HepG2 (cell line): ENCODE measurements around the gene CNMD. TPM values are rescaled to one million over a fixed set of nuclear protein-coding genes. Genes with fewer than 3 reads are reported as not detected.
A peak's percentile ranks its signal among the peaks of the same experiment; 100 is the strongest.

Experiments
- ATAC-seq: fragments of 200-7000 bp; cut with Tn5 transposase; 3 replicates; pipeline ENCODE4 v1.9.1; 2020; ENCODE audit warnings: mild to moderate bottlenecking, moderate library complexity
- BruUV-seq: library from RNA; stranded (reverse); fragments of 400-500 nt; replicated peaks from 2 replicates; lab custom pipeline; 2021; lab: Mats Ljungman, UMichigan
- CTCF ChIA-PET: fragments of 300-600 bp; formaldehyde crosslinking; extraction: SDS; loops from one replicate; lab custom pipeline; 2021; ENCODE audit warnings: low total read pairs, inconsistent platforms, low intra/inter-chr PET ratio; lab: Yijun Ruan, JAX
- POLR2A ChIA-PET: fragments of 350-600 bp; sonication (Branson Sonifier 250); formaldehyde crosslinking; loops from one replicate; lab custom pipeline; 2020; ENCODE audit warnings: antibody characterized with exemption, inconsistent platforms; lab: Yijun Ruan, JAX
- DNase-seq: peaks from one replicate; pipeline ENCODE4 v3.0.0-alpha.2; 2015; ENCODE audit warnings: low spot score
- FAIRE-seq: peaks from 3 replicates; lab custom pipeline; 2011; peaks lifted over from hg19 to GRCh38; lab: Jason Lieb, UNC
- H2AFZ ChIP-seq: one replicate; pipeline ENCODE4 v1.6.1; 2011; ENCODE audit warnings: low read length, inconsistent platforms
- H3K27ac ChIP-seq: fragments of 300-600 bp; 3 replicates; pipeline ENCODE4 v1.8.0; 2011; ENCODE audit warnings: mixed run types, mild to moderate bottlenecking, mixed read lengths, low read length, inconsistent platforms; ENCODE audit not compliant: insufficient read depth; ENCODE audit errors: extremely low read length
- H3K27me3 ChIP-seq, 2 experiments: fragments of 200-600 bp in 1 of 2; 2 replicates in 1 of 2; 3 replicates in 1 of 2; pipeline versions ENCODE4 v1.6.0 to v1.8.0; 2011; ENCODE audit warnings: low read length in 2 of 2, mild to moderate bottlenecking in 2 of 2, moderate library complexity in 2 of 2, inconsistent platforms in 1 of 2; ENCODE audit not compliant: insufficient read depth in 2 of 2, control insufficient read depth in 1 of 2
- H3K36me3 ChIP-seq, 2 experiments: fragments of 200-600 bp in 1 of 2; replicated peaks in 1 of 2; 2 replicates in 1 of 2; 3 replicates in 1 of 2; pipeline versions ENCODE4 v1.5.1 to v1.8.0; 2011; ENCODE audit warnings: low read length in 2 of 2, inconsistent platforms in 1 of 2; ENCODE audit not compliant: insufficient read depth in 2 of 2, control insufficient read depth in 1 of 2
- H3K4me1 ChIP-seq: 2 replicates; pipeline ENCODE4 v1.5.1; 2012; ENCODE audit warnings: low read length, inconsistent platforms; ENCODE audit not compliant: insufficient read depth
- H3K4me2 ChIP-seq: 2 replicates; pipeline ENCODE4 v1.6.0; 2011; ENCODE audit warnings: low read depth, low read length, inconsistent platforms
- H3K4me3 ChIP-seq, 3 experiments: fragments of 200-600 bp in 1 of 3; sonication (generic), shearing (Covaris generic) in 1 of 3; replicated peaks in 1 of 3; 2 replicates each; pipeline ENCODE4 v1.5.1; 2011 to 2016; ENCODE audit warnings: low read length in 3 of 3, inconsistent platforms in 2 of 3, low read depth in 2 of 3, mild to moderate bottlenecking in 2 of 3, control low read depth in 1 of 3, mixed read lengths in 1 of 3; ENCODE audit not compliant: insufficient read depth in 1 of 3
- H3K79me2 ChIP-seq: one replicate; pipeline ENCODE4 v1.6.1; 2011; ENCODE audit warnings: low read length, inconsistent platforms; ENCODE audit not compliant: insufficient read depth
- H3K9ac ChIP-seq: 2 replicates; pipeline ENCODE4 v1.6.0; 2011; ENCODE audit warnings: mild to moderate bottlenecking, low read depth, low read length, inconsistent platforms; ENCODE audit not compliant: insufficient read depth
- H3K9me3 ChIP-seq: 2 replicates; pipeline ENCODE4 v1.5.1; 2012; ENCODE audit warnings: mild to moderate bottlenecking, low read length
- H4K20me1 ChIP-seq: 2 replicates; pipeline ENCODE4 v1.6.0; 2011; ENCODE audit warnings: inconsistent platforms, mild to moderate bottlenecking, low read length, moderate library complexity; ENCODE audit not compliant: insufficient read depth
- JUNB ChIP-seq: sonication (generic); formaldehyde crosslinking; IDR thresholded peaks from 2 replicates; pipeline ENCODE4 v1.8.0; 2022; ENCODE audit warnings: missing genetic modification reagents, mild to moderate bottlenecking, borderline replicate concordance
- NFYC ChIP-seq: IDR thresholded peaks from 2 replicates; pipeline ENCODE4 v1.6.1; 2016; ENCODE audit warnings: missing genetic modification reagents, missing compliant biosample characterization
- PAXIP1 ChIP-seq: sonication (generic); formaldehyde crosslinking; conservative IDR thresholded peaks from 2 replicates; pipeline ENCODE4 v1.4.0; 2020; ENCODE audit warnings: mild to moderate bottlenecking, missing genetic modification reagents, moderate library complexity
- TEAD2 ChIP-seq: sonication (generic); formaldehyde crosslinking; IDR thresholded peaks from 2 replicates; pipeline ENCODE4 v1.9.0; 2021; ENCODE audit warnings: missing genetic modification reagents
- ZBTB7A ChIP-seq: sonication (generic); formaldehyde crosslinking; IDR thresholded peaks from 2 replicates; pipeline ENCODE4 v1.8.0; 2022; ENCODE audit warnings: mild to moderate bottlenecking, missing genetic modification reagents
- ZNF737 ChIP-seq: sonication (generic); formaldehyde crosslinking; IDR thresholded peaks from 2 replicates; pipeline ENCODE4 v1.5.0; 2020; ENCODE audit warnings: missing genetic modification reagents, mild to moderate bottlenecking, borderline replicate concordance
- ZNF768 ChIP-seq: sonication (generic); formaldehyde crosslinking; IDR thresholded peaks from 2 replicates; pipeline ENCODE4 v1.4.0; 2020; ENCODE audit warnings: missing genetic modification reagents
- WGBS: methylation state at CpG from one replicate; pipeline ENCODE4 v1.1.6; 2017; ENCODE audit warnings: low lambda C conversion rate; 5-methylcytosine and 5-hydroxymethylcytosine counted together
- in situ Hi-C: cut with HindIII; loops from 2 replicates; pipeline ENCODE4 v1.10.0; 2017; ENCODE audit warnings: low pct_unique_long_range_greater_than_20kb; ENCODE audit not compliant: extremely low pct_ligation_motif_present
- intact Hi-C: fragments of 100-400 bp; cut with micrococcal nuclease; formaldehyde crosslinking; loops from one replicate; pipeline ENCODE4 v1.10.0; 2022; ENCODE audit not compliant: unreplicated experiment
- polyA plus RNA-seq, 8 experiments: library from polyadenylated mRNA; depleted of rRNA in 3 of 8; stranded (reverse) in 7 of 8; unstranded in 1 of 8; fragments of >200 nt; fragmentation: Illumina TruSeq in 4 of 8; extraction: Trizol in 4 of 8; gene quantifications; 2 replicates each; pipeline versions ENCODE4 v1.2.1 to v1.2.3, GENCODE V29; 2011 to 2016; ENCODE audit warnings: low read depth in 4 of 8, missing spikeins in 1 of 8, mixed read lengths in 1 of 8; ENCODE audit not compliant: insufficient read depth in 1 of 8
- total RNA-seq, 5 experiments: library from RNA; depleted of rRNA; stranded (reverse); fragments of >200 nt; fragmentation: Illumina TruSeq; extraction: Trizol; gene quantifications; 2 replicates each; pipeline ENCODE4 v1.2.3, GENCODE V29; 2016; ENCODE audit warnings: low read depth in 1 of 5

The CNMD gene
- total and polyA plus RNA-seq, 2 of the 13 experiments (the other 11 are each of a cell fraction or from before 2014, with no cell fraction given): not detected

- Histone ChIP-seq H3K9me3 (no peaks in the 10 kb centered on the region), H2AFZ (no peak overlapping the region)
- in situ Hi-C loops: no loop called here
- TF ChIP-seq JUNB (CRISPR knock-in tag) (no peak), NFYC (CRISPR knock-in tag) (no peak), ZNF737 (CRISPR knock-in tag) (no peak), ZNF768 (CRISPR knock-in tag) (no peak), TEAD2 (no peak), PAXIP1 (CRISPR knock-in tag) (no peak), ZBTB7A (CRISPR knock-in tag) (no peak)
- TF ChIP-seq, all 625 proteins: peak for 0
- Histone ChIP-seq H3K4me3 (no peak overlapping the region), H3K27me3 (peaks cover 0 to 1% of the 10 kb centered on the region in 2 experiments; a peak in 1 of 5 replicates), H3K9ac (no peak overlapping the region), H3K79me2 (no peaks in the 10 kb centered on the region), H4K20me1 (no peaks in the 10 kb centered on the region), H3K27ac (no peak overlapping the region), H3K4me1 (no peaks in the 10 kb centered on the region), H3K36me3 (no peaks in the 10 kb centered on the region), H3K4me2 (no peak overlapping the region)
- intact Hi-C loops: no loop called here
- ATAC-seq (peak; percentile 52; the same call in 2 of the 3 replicates), DNase-seq (no peak), FAIRE-seq (no peak)
- WGBS: 46% methylated on average over 1 of the region's 1 CpG
- BruUV-seq: no TSS peak
- ChIA-PET CTCF (no interaction called here), POLR2A (no interaction called here)
Observed at GRCh38 chr13:52707375-52707774, 32.2 kb downstream of the CNMD start.
